Hepatocyte (in vitro differentiated cells): ENCODE measurements around the gene PRKAR1B. TPM values are rescaled to one million over a fixed set of nuclear protein-coding genes. Genes with fewer than 3 reads are reported as not detected.

Experiments
- DNase-seq: peaks from one replicate; pipeline ENCODE4 v3.0.0-alpha.2; 2016; ENCODE audit warnings: low spot score
- H2AFZ ChIP-seq: fragments of 200-600 bp; sonication (generic); 2 replicates; pipeline ENCODE4 v1.6.0; 2016; ENCODE audit warnings: antibody characterized with exemption, mild to moderate bottlenecking
- H3K27ac ChIP-seq: fragments of 200-600 bp; sonication (generic); 2 replicates; pipeline ENCODE4 v1.5.1; 2016; ENCODE audit warnings: mild to moderate bottlenecking
- H3K27me3 ChIP-seq: fragments of 200-600 bp; sonication (generic); 2 replicates; pipeline ENCODE4 v1.6.1; 2016
- H3K36me3 ChIP-seq: fragments of 200-600 bp; sonication (generic); replicated peaks from 2 replicates; pipeline ENCODE4 v1.5.1; 2016; ENCODE audit warnings: low read depth; ENCODE audit not compliant: insufficient read depth
- H3K4me1 ChIP-seq: fragments of 200-600 bp; sonication (generic); 2 replicates; pipeline ENCODE4 v1.5.1; 2016; ENCODE audit warnings: mild to moderate bottlenecking, moderate library complexity; ENCODE audit not compliant: insufficient read depth
- H3K4me2 ChIP-seq: fragments of 200-600 bp; sonication (generic); 2 replicates; pipeline ENCODE4 v1.6.0; 2016
- H3K4me3 ChIP-seq: fragments of 200-600 bp; sonication (generic); 2 replicates; pipeline ENCODE4 v1.5.1; 2016; ENCODE audit warnings: mild to moderate bottlenecking
- H3K79me2 ChIP-seq: fragments of 200-600 bp; sonication (generic); 2 replicates; pipeline ENCODE4 v1.6.0; 2017; ENCODE audit warnings: mild to moderate bottlenecking
- H3K9me2 ChIP-seq: fragments of 200-600 bp; sonication (generic); replicated peaks from 2 replicates; pipeline ENCODE4 v1.6.0; 2017; ENCODE audit warnings: mild to moderate bottlenecking; ENCODE audit not compliant: insufficient read depth
- H3K9me3 ChIP-seq: fragments of 200-600 bp; sonication (generic); 2 replicates; pipeline ENCODE4 v1.5.1; 2016; ENCODE audit warnings: low read depth, mild to moderate bottlenecking
- H4K20me1 ChIP-seq: fragments of 200-600 bp; sonication (generic); 2 replicates; pipeline ENCODE4 v1.6.0; 2016; ENCODE audit warnings: mild to moderate bottlenecking; ENCODE audit not compliant: insufficient read depth, poor library complexity, severe bottlenecking
- EZH2 ChIP-seq: fragments of 200-600 bp; sonication (generic); IDR thresholded peaks from 2 replicates; pipeline ENCODE4 v1.6.1; 2016; ENCODE audit warnings: antibody characterized with exemption, mild to moderate bottlenecking, borderline replicate concordance
- EZH2phosphoT487 ChIP-seq: fragments of 200-600 bp; sonication (generic); IDR thresholded peaks from one replicate; pipeline ENCODE4 v1.6.1; 2018; ENCODE audit warnings: antibody characterized with exemption, mild to moderate bottlenecking, low read depth, moderate library complexity; ENCODE audit not compliant: unreplicated experiment, severe bottlenecking
- WGBS: methylation state at CpG from one replicate; pipeline ENCODE4 v1.1.6; 2016; ENCODE audit warnings: low lambda C conversion rate; ENCODE audit errors: missing lambda C conversion rate; 5-methylcytosine and 5-hydroxymethylcytosine counted together
- polyA plus RNA-seq: library from polyadenylated mRNA; unstranded; fragments of >200 nt; fragmentation: Nextera tagmentation; extraction: Ambion mirVana; gene quantifications from 2 replicates; pipeline ENCODE4 v1.2.1, GENCODE V29; 2016
- total RNA-seq: library from RNA; depleted of rRNA; stranded (reverse); fragments of >200 nt; gene quantifications from 2 replicates; pipeline ENCODE4 v1.2.3, GENCODE V29; 2014
- TF ChIP-seq, protein P1 (sequence below): fragments of 200-600 bp; sonication (generic); IDR thresholded peaks from 2 replicates; pipeline ENCODE4 v1.5.1; 2016; ENCODE audit warnings: antibody characterized with exemption, mild to moderate bottlenecking; ENCODE audit not compliant: poor library complexity

Gene PRKAR1B
- total and polyA plus RNA-seq, 2 experiments from 2014 or later, result 16.6 to 28.7 TPM

DNA sequence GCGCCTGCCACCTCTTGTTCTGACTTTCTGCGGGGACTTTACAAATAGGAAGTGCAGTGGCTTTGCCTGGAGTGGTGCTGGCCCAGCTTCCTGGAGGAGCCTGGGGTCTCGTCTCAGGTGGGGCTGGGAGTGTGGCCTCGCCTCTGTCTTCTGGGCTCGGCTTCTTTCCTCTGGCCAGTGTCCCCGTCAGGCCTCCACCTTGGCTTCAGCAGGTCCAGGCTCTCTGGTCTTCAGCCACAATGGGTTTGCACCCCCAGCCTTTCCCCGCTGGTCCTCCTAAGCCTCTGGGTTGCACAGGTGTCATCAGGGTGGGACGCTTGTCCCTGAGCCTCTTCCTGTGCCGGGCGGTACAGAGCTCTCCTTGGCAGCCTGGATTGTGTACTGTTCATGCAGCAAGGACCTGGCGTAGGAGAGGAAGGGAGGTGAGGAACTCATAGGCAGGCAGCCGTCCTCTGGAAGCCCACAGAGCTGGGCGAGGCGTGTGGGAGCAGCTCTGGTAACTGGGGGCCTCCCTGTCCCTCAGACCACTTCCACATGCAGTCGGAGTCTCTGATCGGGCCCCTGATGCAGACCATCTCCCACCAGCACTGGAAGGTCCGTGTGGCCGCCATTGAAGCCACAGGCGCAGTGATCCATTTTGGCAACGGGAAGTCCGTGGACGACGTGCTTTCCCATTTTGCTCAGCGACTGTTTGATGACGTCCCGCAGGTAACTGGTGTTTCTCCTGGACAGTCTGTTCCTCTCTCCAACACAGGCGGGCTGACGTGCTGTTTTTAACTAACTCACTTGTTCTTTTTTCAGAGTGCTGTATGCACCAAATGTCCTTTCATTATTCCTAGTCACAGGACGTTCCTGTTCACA lies 2.3 kb upstream of the PRKAR1B start:
- H3K9me3 ChIP-seq, result no peaks in the 10 kb centered on the region
- no peak overlapping the region for H3K27ac ChIP-seq
- no peak for DNase-seq
- H3K4me3 ChIP-seq, result no peak overlapping the region
- no peaks in the 10 kb centered on the region for H3K36me3 ChIP-seq
- peaks cover 15% of the 10 kb centered on the region for H3K4me1 ChIP-seq
- peaks cover 58% of the 10 kb centered on the region for H3K79me2 ChIP-seq
- H3K9me2 ChIP-seq, result no peaks in the 10 kb centered on the region
- no peaks in the 10 kb centered on the region for H4K20me1 ChIP-seq
- H3K27me3 ChIP-seq, result no peaks in the 10 kb centered on the region
- TF ChIP-seq, protein P1, sequence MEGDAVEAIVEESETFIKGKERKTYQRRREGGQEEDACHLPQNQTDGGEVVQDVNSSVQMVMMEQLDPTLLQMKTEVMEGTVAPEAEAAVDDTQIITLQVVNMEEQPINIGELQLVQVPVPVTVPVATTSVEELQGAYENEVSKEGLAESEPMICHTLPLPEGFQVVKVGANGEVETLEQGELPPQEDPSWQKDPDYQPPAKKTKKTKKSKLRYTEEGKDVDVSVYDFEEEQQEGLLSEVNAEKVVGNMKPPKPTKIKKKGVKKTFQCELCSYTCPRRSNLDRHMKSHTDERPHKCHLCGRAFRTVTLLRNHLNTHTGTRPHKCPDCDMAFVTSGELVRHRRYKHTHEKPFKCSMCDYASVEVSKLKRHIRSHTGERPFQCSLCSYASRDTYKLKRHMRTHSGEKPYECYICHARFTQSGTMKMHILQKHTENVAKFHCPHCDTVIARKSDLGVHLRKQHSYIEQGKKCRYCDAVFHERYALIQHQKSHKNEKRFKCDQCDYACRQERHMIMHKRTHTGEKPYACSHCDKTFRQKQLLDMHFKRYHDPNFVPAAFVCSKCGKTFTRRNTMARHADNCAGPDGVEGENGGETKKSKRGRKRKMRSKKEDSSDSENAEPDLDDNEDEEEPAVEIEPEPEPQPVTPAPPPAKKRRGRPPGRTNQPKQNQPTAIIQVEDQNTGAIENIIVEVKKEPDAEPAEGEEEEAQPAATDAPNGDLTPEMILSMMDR, result no peak
- TF ChIP-seq EZH2phosphoT487 (no peak), EZH2 (no peak)
- 97% methylated on average over 29 of the region's 29 CpGs for WGBS
- no peak overlapping the region for H2AFZ ChIP-seq
- no peak overlapping the region for H3K4me2 ChIP-seq

DNA sequence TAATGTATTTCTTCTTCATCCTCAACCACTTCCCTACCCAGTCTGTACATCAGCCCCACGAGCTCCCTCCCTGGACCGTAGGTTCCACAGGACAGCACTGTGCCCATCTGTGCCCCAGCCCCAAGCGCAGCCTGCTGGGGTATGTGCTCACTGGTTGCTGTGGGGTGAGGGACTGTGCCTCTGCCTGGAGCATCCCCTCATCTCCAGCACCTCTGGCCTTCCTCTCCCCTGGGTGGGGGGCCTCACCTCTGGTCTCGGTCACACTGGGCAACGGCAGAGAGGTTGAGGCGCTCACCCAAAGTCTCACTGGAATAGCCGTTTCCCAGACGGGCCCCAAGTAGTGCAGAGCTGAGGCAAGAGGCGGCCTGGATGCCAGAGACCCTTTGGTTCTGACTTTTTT lies 1.5 kb upstream of the PRKAR1B start:
- no peaks in the 10 kb centered on the region for H3K36me3 ChIP-seq
- H3K4me1 ChIP-seq, result peaks cover 15% of the 10 kb centered on the region
- H2AFZ ChIP-seq, result no peak overlapping the region
- H3K4me3 ChIP-seq, result no peak overlapping the region
- peak overlapping the region; percentile 99 for H3K4me2 ChIP-seq
- H4K20me1 ChIP-seq, result no peaks in the 10 kb centered on the region
- no peak for DNase-seq
- H3K9me2 ChIP-seq, result no peaks in the 10 kb centered on the region
- H3K27me3 ChIP-seq, result no peaks in the 10 kb centered on the region
- no peaks in the 10 kb centered on the region for H3K9me3 ChIP-seq
- no peak for TF ChIP-seq EZH2phosphoT487
- 98% methylated on average over 9 of the region's 9 CpGs for WGBS
- no peak overlapping the region for H3K27ac ChIP-seq
- H3K79me2 ChIP-seq, result peaks cover 57% of the 10 kb centered on the region

DNA sequence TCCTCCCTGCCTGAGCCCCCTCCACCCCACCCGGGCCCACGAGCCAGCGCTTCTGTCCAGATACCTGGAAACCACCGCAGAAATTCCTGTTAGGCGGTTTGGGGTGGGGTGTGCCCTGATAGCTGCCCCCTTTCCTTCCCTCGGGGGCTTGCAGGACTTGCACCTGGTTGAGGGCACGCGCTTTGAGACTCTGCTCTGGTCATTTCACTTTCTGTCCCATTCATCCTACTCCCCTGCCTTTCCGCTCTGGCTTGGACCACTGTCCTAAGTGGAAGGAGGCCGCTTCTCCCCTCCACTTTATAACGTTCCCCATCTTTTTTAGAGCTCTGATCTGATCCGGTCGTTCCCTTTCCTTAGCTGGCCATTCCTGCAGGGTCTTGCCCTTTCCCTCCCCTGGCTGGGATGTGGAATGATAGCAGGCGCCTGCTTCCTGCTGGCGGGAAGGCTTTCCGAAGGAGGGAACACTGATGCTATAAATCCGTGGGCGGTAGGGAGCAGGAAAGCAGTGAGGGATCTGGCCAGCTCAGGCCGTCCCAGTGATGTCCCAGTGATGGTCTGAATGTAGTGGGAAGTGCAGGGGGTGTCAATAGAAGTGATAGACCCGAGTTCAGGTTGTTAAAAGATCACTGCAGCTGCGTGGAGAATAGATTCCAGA lies 852 bp upstream of the PRKAR1B start:
- no peaks in the 10 kb centered on the region for H3K36me3 ChIP-seq
- TF ChIP-seq, protein P1, result no peak
- TF ChIP-seq EZH2phosphoT487 (no peak), EZH2 (no peak)
- no peaks in the 10 kb centered on the region for H3K9me3 ChIP-seq
- H3K4me1 ChIP-seq, result peaks cover 15% of the 10 kb centered on the region
- WGBS, result 35% methylated on average over 20 of the region's 21 CpGs
- H3K79me2 ChIP-seq, result peaks cover 50% of the 10 kb centered on the region
- no peaks in the 10 kb centered on the region for H3K9me2 ChIP-seq
- DNase-seq, result no peak
- no peak overlapping the region for H2AFZ ChIP-seq
- no peaks in the 10 kb centered on the region for H3K27me3 ChIP-seq
- H3K27ac ChIP-seq, result no peak overlapping the region
- H4K20me1 ChIP-seq, result no peaks in the 10 kb centered on the region
- H3K4me2 ChIP-seq, result peak overlapping the region; percentile 99
- no peak overlapping the region for H3K4me3 ChIP-seq

DNA sequence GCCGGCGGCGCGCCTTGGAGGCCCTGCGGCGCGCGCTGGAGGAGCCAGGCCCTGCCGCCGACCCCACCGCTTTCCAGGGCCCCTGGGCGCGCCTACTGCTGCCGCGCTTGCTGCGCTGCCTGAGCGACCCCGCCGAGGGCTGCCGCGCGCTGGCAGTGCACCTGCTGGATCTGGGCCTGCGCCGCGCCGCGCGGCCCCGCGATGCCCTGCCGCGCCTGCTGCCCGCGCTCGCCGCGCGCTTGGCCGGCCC lies 302 bp downstream of the PRKAR1B start:
- H3K27ac ChIP-seq, result no peak overlapping the region
- H3K4me3 ChIP-seq, result peak overlapping the region; percentile 90
- TF ChIP-seq EZH2phosphoT487, result no peak
- no peak for TF ChIP-seq EZH2
- TF ChIP-seq, protein P1, result no peak
- H3K79me2 ChIP-seq, result peaks cover 44% of the 10 kb centered on the region
- WGBS, result under 1% methylated on average over 29 of the region's 39 CpGs
- H4K20me1 ChIP-seq, result no peaks in the 10 kb centered on the region
- no peak for DNase-seq
- no peaks in the 10 kb centered on the region for H3K36me3 ChIP-seq
- H3K4me1 ChIP-seq, result peaks cover 12% of the 10 kb centered on the region
- H3K4me2 ChIP-seq, result peak overlapping the region; percentile 99
- no peaks in the 10 kb centered on the region for H3K9me2 ChIP-seq
- H3K27me3 ChIP-seq, result no peaks in the 10 kb centered on the region
- H2AFZ ChIP-seq, result no peak overlapping the region
- no peaks in the 10 kb centered on the region for H3K9me3 ChIP-seq
